H1 (cell line): ENCODE data around the gene CACNA1D. TPM values are rescaled to one million over a fixed set of nuclear protein-coding genes. Genes with fewer than 3 reads are reported as not detected.

Experiments used
- CTCF ChIA-PET: fragments of 300-600 bp; sonication (Branson Sonifier 250); formaldehyde crosslinking; loops from one replicate; lab custom pipeline; 2021; ENCODE audit not compliant: partially characterized antibody; lab: Charles Lee
- POLR2A ChIA-PET: fragments of 300-600 bp; sonication (Branson Sonifier 250); formaldehyde crosslinking; loops from one replicate; lab custom pipeline; 2021; ENCODE audit warnings: inconsistent platforms; ENCODE audit not compliant: partially characterized antibody; lab: Charles Lee
- DNase-seq, 2 experiments: peaks; one replicate each; pipeline versions ENCODE4 v3.0.0 to v3.0.0-alpha.2; 2010 to 2022; ENCODE audit warnings: low spot score in 2 of 2, low read depth in 1 of 2, mixed read lengths in 1 of 2
- FAIRE-seq: peaks from 2 replicates; lab custom pipeline; 2011; peaks lifted over from hg19 to GRCh38; lab: Jason Lieb, UNC
- H2AFZ ChIP-seq: 2 replicates; pipeline ENCODE4 v1.8.1; 2012; ENCODE audit warnings: low read length, inconsistent platforms
- H2AK5ac ChIP-seq: 2 replicates; pipeline ENCODE4 v1.6.1; 2013; ENCODE audit warnings: low read depth, low read length
- H2BK120ac ChIP-seq: replicated peaks from 2 replicates; pipeline ENCODE3; 2013; ENCODE audit warnings: low read depth, low read length, inconsistent platforms
- H2BK12ac ChIP-seq: 2 replicates; pipeline ENCODE4 v1.6.1; 2013; ENCODE audit warnings: low read depth, low read length
- H2BK15ac ChIP-seq: 2 replicates; pipeline ENCODE4 v1.6.1; 2013; ENCODE audit warnings: low read length
- H2BK20ac ChIP-seq: 2 replicates; pipeline ENCODE4 v1.6.1; 2013; ENCODE audit warnings: low read length
- H2BK5ac ChIP-seq: 2 replicates; pipeline ENCODE4 v1.6.1; 2013; ENCODE audit warnings: low read depth, low read length
- H3K14ac ChIP-seq: 2 replicates; pipeline ENCODE4 v1.6.1; 2013; ENCODE audit warnings: inconsistent platforms; ENCODE audit not compliant: insufficient read length
- H3K18ac ChIP-seq: 2 replicates; pipeline ENCODE4 v1.6.1; 2013; ENCODE audit warnings: low read length; ENCODE audit errors: extremely low read depth
- H3K23ac ChIP-seq: 2 replicates; pipeline ENCODE4 v1.6.1; 2013; ENCODE audit warnings: inconsistent platforms; ENCODE audit not compliant: insufficient read length
- H3K23me2 ChIP-seq: 2 replicates; pipeline ENCODE4 v1.6.1; 2013; ENCODE audit warnings: low read depth, low read length
- H3K27ac ChIP-seq: 2 replicates; pipeline ENCODE4 v1.6.1; 2011; ENCODE audit warnings: low read depth, low read length, inconsistent platforms
- H3K27me3 ChIP-seq, 4 experiments: replicated peaks in 1 of 4; 1 replicate in 1 of 4; 2 replicates in 3 of 4; pipeline versions ENCODE4 v1.6.1 to v1.8.1; 2011 to 2013; ENCODE audit warnings: low read length in 3 of 4, mild to moderate bottlenecking in 3 of 4, inconsistent platforms in 2 of 4, mixed read lengths in 2 of 4, moderate library complexity in 1 of 4; ENCODE audit not compliant: control insufficient read depth in 3 of 4, insufficient read depth in 3 of 4; ENCODE audit errors: extremely low read depth in 1 of 4
- H3K36me3 ChIP-seq, 4 experiments: 2 replicates each; pipeline versions ENCODE4 v1.6.1 to v1.8.1; 2011 to 2013; ENCODE audit warnings: mild to moderate bottlenecking in 4 of 4, low read length in 3 of 4, moderate library complexity in 2 of 4, control low read depth in 1 of 4, inconsistent platforms in 1 of 4; ENCODE audit not compliant: insufficient read depth in 4 of 4, control insufficient read depth in 2 of 4
- H3K4ac ChIP-seq: replicated peaks from 2 replicates; pipeline ENCODE3; 2013; ENCODE audit warnings: low read length, low read depth, mixed read lengths, inconsistent platforms; ENCODE audit not compliant: insufficient read length
- H3K4me1 ChIP-seq, 4 experiments: replicated peaks in 1 of 4; 1 replicate in 1 of 4; 2 replicates in 3 of 4; pipeline versions ENCODE4 v1.6.1 to v1.8.1; 2011 to 2013; ENCODE audit warnings: low read length in 3 of 4, inconsistent platforms in 2 of 4, mixed read lengths in 1 of 4; ENCODE audit not compliant: insufficient read depth in 4 of 4, control insufficient read depth in 3 of 4
- H3K4me2 ChIP-seq, 2 experiments: 2 replicates each; pipeline versions ENCODE4 v1.6.1 to v1.8.1; 2011 to 2013; ENCODE audit warnings: low read depth in 2 of 2, low read length in 2 of 2, control low read depth in 1 of 2, inconsistent platforms in 1 of 2, mild to moderate bottlenecking in 1 of 2; ENCODE audit not compliant: insufficient read depth in 1 of 2
- H3K4me3 ChIP-seq, 4 experiments: fragments of 200-600, 300-600 bp in 1 of 4; sonication (generic), shearing (Covaris generic), sonication (Bioruptor Twin) in 1 of 4; 2 replicates each; pipeline versions ENCODE4 v1.5.1 to v1.8.1; 2011 to 2016; ENCODE audit warnings: low read length in 4 of 4, low read depth in 3 of 4, control low read depth in 2 of 4, inconsistent platforms in 2 of 4, mild to moderate bottlenecking in 2 of 4, mixed read lengths in 1 of 4, moderate library complexity in 1 of 4; ENCODE audit not compliant: insufficient read depth in 2 of 4; ENCODE audit errors: extremely low read depth in 1 of 4
- H3K56ac ChIP-seq: replicated peaks from 2 replicates; pipeline ENCODE3; 2013; ENCODE audit warnings: low read depth, mild to moderate bottlenecking, mixed read lengths, low read length, inconsistent platforms; ENCODE audit not compliant: insufficient read length
- H3K79me1 ChIP-seq: 2 replicates; pipeline ENCODE4 v1.6.1; 2013; ENCODE audit warnings: low read depth, low read length, control low read depth
- H3K79me2 ChIP-seq, 2 experiments: 2 replicates each; pipeline versions ENCODE4 v1.6.1 to v1.8.1; 2012 to 2013; ENCODE audit warnings: low read length in 2 of 2, mild to moderate bottlenecking in 2 of 2, inconsistent platforms in 1 of 2; ENCODE audit not compliant: insufficient read depth in 2 of 2, control insufficient read depth in 1 of 2
- H3K9ac ChIP-seq, 4 experiments: replicated peaks in 1 of 4; 1 replicate in 1 of 4; 2 replicates in 3 of 4; pipeline versions ENCODE4 v1.6.1 to v1.8.1; 2011 to 2013; ENCODE audit warnings: low read depth in 3 of 4, low read length in 3 of 4, control low read depth in 2 of 4, mild to moderate bottlenecking in 2 of 4, moderate library complexity in 2 of 4, inconsistent platforms in 1 of 4; ENCODE audit errors: extremely low read depth in 1 of 4
- H3K9me3 ChIP-seq, 2 experiments: 2 replicates each; pipeline versions ENCODE4 v1.6.1 to v1.8.1; 2012 to 2013; ENCODE audit warnings: mild to moderate bottlenecking in 2 of 2, moderate library complexity in 2 of 2, control low read depth in 1 of 2, inconsistent platforms in 1 of 2, low read depth in 1 of 2, low read length in 1 of 2, mixed read lengths in 1 of 2; ENCODE audit not compliant: insufficient read depth in 2 of 2
- H4K20me1 ChIP-seq, 2 experiments: replicated peaks in 1 of 2; 2 replicates each; pipeline versions ENCODE3 to v1.8.1; 2011 to 2013; ENCODE audit warnings: inconsistent platforms in 2 of 2, low read length in 2 of 2, mild to moderate bottlenecking in 1 of 2; ENCODE audit not compliant: insufficient read depth in 2 of 2, control insufficient read depth in 1 of 2
- H4K5ac ChIP-seq: 2 replicates; pipeline ENCODE4 v1.6.1; 2013; ENCODE audit warnings: low read length, low read depth, mixed read lengths, inconsistent platforms; ENCODE audit not compliant: insufficient read length
- H4K8ac ChIP-seq: 2 replicates; pipeline ENCODE4 v1.8.0; 2013; ENCODE audit warnings: mild to moderate bottlenecking, moderate library complexity, low read length, inconsistent platforms; ENCODE audit not compliant: insufficient read depth; ENCODE audit errors: extremely low read depth
- H4K91ac ChIP-seq: replicated peaks from 2 replicates; pipeline ENCODE3; 2013; ENCODE audit warnings: low read length, mixed read lengths, inconsistent platforms; ENCODE audit not compliant: insufficient read length
- BCL11A ChIP-seq, 2 experiments: IDR thresholded peaks; one replicate each; pipeline ENCODE4 v1.6.1; 2011; ENCODE audit warnings: low read depth in 2 of 2, low read length in 2 of 2, mild to moderate bottlenecking in 2 of 2
- CBX8 ChIP-seq: fragments of 300-800, 300-1000 bp; sonication (generic); IDR thresholded peaks from 2 replicates; pipeline ENCODE4 v1.7.1; 2016; ENCODE audit warnings: low read depth, low read length, borderline replicate concordance
- CHD2 ChIP-seq: IDR thresholded peaks from 2 replicates; pipeline ENCODE4 v1.6.1; 2012; ENCODE audit warnings: low read length, improper control_type of control experiment
- CTBP2 ChIP-seq: IDR thresholded peaks from 2 replicates; pipeline ENCODE4 v1.7.0; 2011; ENCODE audit warnings: borderline replicate concordance, mild to moderate bottlenecking, moderate library complexity, mixed read lengths, low read length; ENCODE audit not compliant: insufficient read depth, insufficient read length
- E2F6 ChIP-seq: IDR thresholded peaks from 2 replicates; pipeline ENCODE4 v1.6.1; 2012; ENCODE audit warnings: inconsistent platforms
- GTF2F1 ChIP-seq: IDR thresholded peaks from 2 replicates; pipeline ENCODE4 v1.6.1; 2012; ENCODE audit warnings: low read depth, low read length, improper control_type of control experiment, borderline replicate concordance
- HDAC6 ChIP-seq: IDR thresholded peaks from one replicate; pipeline ENCODE4 v1.7.1; 2012; ENCODE audit warnings: low read depth, mild to moderate bottlenecking, inconsistent platforms, low read length, moderate library complexity
- RXRA ChIP-seq: IDR thresholded peaks from 2 replicates; pipeline ENCODE4 v1.6.1; 2011; ENCODE audit warnings: low read depth, mild to moderate bottlenecking, low read length, moderate library complexity; ENCODE audit not compliant: insufficient read depth
- SAP30 ChIP-seq: fragments of 300-600 bp; sonication (generic); IDR thresholded peaks from 2 replicates; pipeline ENCODE4 v1.7.1; 2012; ENCODE audit warnings: low read length, moderate library complexity, mild to moderate bottlenecking, inconsistent platforms; ENCODE audit not compliant: insufficient read depth, insufficient replicate concordance
- SIRT6 ChIP-seq: IDR thresholded peaks from one replicate; pipeline ENCODE4 v1.7.1; 2012; ENCODE audit warnings: low read length, inconsistent platforms
- SRF ChIP-seq: IDR thresholded peaks from 2 replicates; pipeline ENCODE4 v1.6.1; 2011; ENCODE audit warnings: mild to moderate bottlenecking, low read depth, low read length, moderate library complexity
- SUZ12 ChIP-seq: fragments of 200-600 bp; sonication (generic); IDR thresholded peaks from 2 replicates; pipeline ENCODE4 v1.6.1; 2012; ENCODE audit warnings: mild to moderate bottlenecking, inconsistent platforms, low read length, moderate library complexity, mixed read lengths
- TAF1 ChIP-seq: IDR thresholded peaks from 2 replicates; pipeline ENCODE4 v1.6.1; 2011; ENCODE audit warnings: mild to moderate bottlenecking, low read depth, low read length
- TEAD4 ChIP-seq: IDR thresholded peaks from 2 replicates; pipeline ENCODE4 v1.6.1; 2012; ENCODE audit warnings: low read depth, low read length, inconsistent platforms, mixed read lengths
- YY1 ChIP-seq: IDR thresholded peaks from 2 replicates; pipeline ENCODE4 v1.6.1; 2011; ENCODE audit warnings: low read depth, mild to moderate bottlenecking, low read length
- WGBS, 2 experiments: shearing (Covaris generic) in 1 of 2; methylation state at CpG; one replicate each; pipeline versions ENCODE4 v1.1.6 to v1.1.7; 2013 to 2015; ENCODE audit warnings: low lambda C conversion rate in 2 of 2, mixed read lengths in 2 of 2, inconsistent platforms in 1 of 2, low coverage in 1 of 2, missing lambda C conversion rate in 1 of 2; ENCODE audit not compliant: insufficient replicate concordance in 2 of 2, insufficient coverage in 1 of 2, insufficient read length in 1 of 2; ENCODE audit errors: extremely low coverage in 1 of 2, missing lambda C conversion rate in 1 of 2; 5-methylcytosine and 5-hydroxymethylcytosine counted together
- polyA plus RNA-seq, 7 experiments: library from polyadenylated mRNA; depleted of rRNA in 3 of 7; stranded (reverse) in 5 of 7; unstranded in 2 of 7; fragments of >200 nt in 5 of 7; fragments of 200-250 nt in 2 of 7; gene quantifications; 1 replicate in 5 of 7; 2 replicates in 1 of 7; 4 replicates in 1 of 7; pipeline versions ENCODE4 v1.2.1 to v1.2.3, GENCODE V29; 2011 to 2013; ENCODE audit warnings: missing spikeins in 2 of 7, mixed read lengths in 2 of 7
- total RNA-seq: library from RNA; stranded (reverse); fragmentation: NEBNext Ultra II Directional; extraction: Animal tissue kit (Norgen Biotek cat#: 25700); gene quantifications from 2 replicates; pipeline ENCODE4 v1.2.1, GENCODE V29; 2021

CACNA1D gene
- total and polyA plus RNA-seq, 2 of the 8 experiments (the other 6 are each of a cell fraction or from before 2014, with no cell fraction given) = 2.0 to 2.9 TPM

DNA sequence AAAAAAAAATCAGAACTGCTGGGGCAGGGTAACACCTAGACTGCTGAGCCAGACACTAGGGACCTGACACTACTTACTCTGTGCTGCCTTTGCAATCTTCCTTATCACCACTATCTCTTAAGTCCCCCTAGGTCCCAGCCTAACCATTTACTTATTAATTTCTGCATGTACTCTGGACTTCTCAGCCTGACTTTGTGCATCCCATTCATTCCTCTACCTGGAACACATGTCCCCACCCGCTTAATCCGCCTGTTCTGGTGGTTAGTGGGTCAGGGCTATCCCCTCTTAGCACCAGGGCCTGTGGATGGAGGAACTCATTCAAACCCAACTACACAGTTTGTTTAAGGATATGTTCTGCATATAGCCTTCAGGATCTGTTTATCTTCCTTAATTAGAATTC is 5.0 kb upstream of the CACNA1D start:
- H4K8ac ChIP-seq = no peak overlapping the region
- no peak overlapping the region for H2AFZ ChIP-seq
- no peak overlapping the region for H3K4me2 ChIP-seq
- no peak overlapping the region for H2BK5ac ChIP-seq
- H3K23me2 ChIP-seq = peaks cover 4% of the 10 kb centered on the region; the same call in 1 of the 2 replicates
- FAIRE-seq (no peak), DNase-seq (no peak)
- H3K27me3 ChIP-seq = peaks cover 0 to 24% (median 16%) of the 10 kb centered on the region in 4 experiments; a peak in 6 of 7 replicates
- no peak overlapping the region for H3K4ac ChIP-seq
- no peak overlapping the region for H3K4me3 ChIP-seq
- no peak overlapping the region for H2BK12ac ChIP-seq
- H3K36me3 ChIP-seq = no peaks in the 10 kb centered on the region
- H2BK20ac ChIP-seq = no peak overlapping the region
- H2AK5ac ChIP-seq = no peak overlapping the region
- no peaks in the 10 kb centered on the region for H3K79me2 ChIP-seq
- H3K9ac ChIP-seq = no peak overlapping the region
- no peak overlapping the region for H2BK120ac ChIP-seq
- POLR2A ChIA-PET = no interaction called here
- TF ChIP-seq BCL11A (IDR thresholded peaks at IDR 0.05; ENCODE audit: low read depth in 2 of 2, low read length in 2 of 2) (no peak), SUZ12 (no peak), SAP30 (no peak), CHD2 (no peak), CTBP2 (no peak), SRF (no peak), SIRT6 (no peak), E2F6 (no peak), HDAC6 (no peak), CBX8 (no peak), YY1 (no peak), GTF2F1 (no peak), RXRA (no peak), TEAD4 (no peak), TAF1 (no peak)
- WGBS, 2 experiments = 95% methylated on average over 2 of the region's 2 CpGs; no CpG with 5 or more reads in 1 of the 2 experiments
- H4K5ac ChIP-seq = no peak overlapping the region
- H3K18ac ChIP-seq = no peak overlapping the region
- H3K79me1 ChIP-seq = no peaks in the 10 kb centered on the region
- no peaks in the 10 kb centered on the region for H3K9me3 ChIP-seq
- H4K91ac ChIP-seq = no peak overlapping the region
- CTCF ChIA-PET = no interaction called here
- H2BK15ac ChIP-seq = no peak overlapping the region
- peaks cover 0 to 6% (median 2%) of the 10 kb centered on the region in 4 experiments; a peak in 4 of 7 replicates for H3K4me1 ChIP-seq
- no peaks in the 10 kb centered on the region for H4K20me1 ChIP-seq
- no peak overlapping the region for H3K23ac ChIP-seq
- no peak overlapping the region for H3K56ac ChIP-seq
- H3K14ac ChIP-seq = no peak overlapping the region
- H3K27ac ChIP-seq = no peak overlapping the region
